SJCRH30 (cell line): ENCODE measurements around the gene FGF9. TPM values are rescaled to one million over a fixed set of nuclear protein-coding genes. Genes with fewer than 3 reads are reported as not detected.
A peak's percentile ranks its signal among the peaks of the same experiment; 100 is the strongest.

Experiments
- DNase-seq, 2 experiments: peaks; one replicate each; pipeline ENCODE4 v3.0.0-alpha.2; 2015 to 2020
- H3K27ac ChIP-seq: fragments of 250-450 bp; sonication (Bioruptor Pico); 2 replicates; pipeline ENCODE4 v1.5.1; 2020; ENCODE audit warnings: mild to moderate bottlenecking, moderate library complexity
- H3K27me3 ChIP-seq: fragments of 250-450 bp; sonication (Bioruptor Pico); 2 replicates; pipeline ENCODE4 v1.5.1; 2020; ENCODE audit warnings: mild to moderate bottlenecking, moderate library complexity
- H3K36me3 ChIP-seq: fragments of 250-450 bp; sonication (Bioruptor Pico); 2 replicates; pipeline ENCODE4 v1.5.1; 2020; ENCODE audit warnings: mild to moderate bottlenecking, moderate library complexity
- H3K4me1 ChIP-seq: fragments of 250-450 bp; sonication (Bioruptor Pico); 2 replicates; pipeline ENCODE4 v1.5.1; 2020; ENCODE audit warnings: mild to moderate bottlenecking, moderate library complexity
- H3K4me3 ChIP-seq: fragments of 250-450 bp; sonication (Bioruptor Pico); 2 replicates; pipeline ENCODE4 v1.5.1; 2020; ENCODE audit warnings: mild to moderate bottlenecking, moderate library complexity
- H3K9me3 ChIP-seq: fragments of 250-450 bp; sonication (Bioruptor Pico); replicated peaks from 2 replicates; pipeline ENCODE4 v1.5.1; 2020; ENCODE audit warnings: mild to moderate bottlenecking, moderate library complexity
- total RNA-seq: library from RNA; depleted of rRNA; stranded (reverse); fragments of >200 nt; shearing (Covaris generic); gene quantifications from 2 replicates; pipeline ENCODE4 v1.2.3, GENCODE V29; 2014

The FGF9 gene
- total RNA-seq, 1 experiment from 2014 or later: 0.04 TPM

DNA sequence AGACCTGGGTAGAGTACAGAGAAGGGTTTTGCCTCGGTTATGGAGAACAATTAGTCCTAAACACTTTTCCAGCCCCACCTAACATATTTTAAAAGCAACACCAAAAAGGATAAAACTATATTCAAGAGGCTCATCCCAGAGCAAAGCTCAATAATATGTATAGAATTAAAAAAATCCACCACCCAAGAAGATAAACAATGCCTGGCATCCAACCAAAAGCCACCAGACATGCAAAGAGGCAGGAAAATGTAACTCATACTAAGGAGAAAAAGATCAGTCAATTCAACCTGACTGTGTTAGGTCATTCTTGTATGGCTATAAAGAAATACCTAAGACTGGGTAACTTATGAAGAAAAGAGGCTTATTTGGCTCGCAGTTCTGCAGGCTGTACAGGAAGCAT, 39.3 kb downstream of the FGF9 start:
- no peaks in the 10 kb centered on the region for H3K27me3 ChIP-seq
- H3K36me3 ChIP-seq: no peaks in the 10 kb centered on the region
- H3K4me3 ChIP-seq: no peak overlapping the region
- no peak overlapping the region for H3K27ac ChIP-seq
- DNase-seq: no peak
- no peaks in the 10 kb centered on the region for H3K4me1 ChIP-seq
- H3K9me3 ChIP-seq: no peaks in the 10 kb centered on the region

DNA sequence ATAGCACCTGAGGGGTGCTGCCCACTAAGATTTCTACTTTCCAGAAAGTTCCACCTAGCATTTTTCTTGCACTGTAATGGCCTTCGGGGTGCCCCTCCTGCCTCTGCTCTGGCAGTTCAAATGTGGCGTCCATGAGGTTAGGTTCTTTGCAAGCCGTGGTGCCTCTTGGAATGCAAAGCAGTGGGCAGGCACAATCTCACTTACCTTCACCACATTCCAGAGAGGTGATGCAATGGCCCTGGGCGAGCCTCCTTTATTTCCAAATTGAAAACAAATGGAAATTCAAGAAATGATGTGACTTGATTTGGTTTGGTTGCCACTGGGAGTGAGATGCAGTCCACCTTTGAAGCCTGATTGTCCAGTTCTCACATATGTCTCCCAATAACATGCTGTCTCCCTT, 46.9 kb downstream of the FGF9 start:
- H3K27me3 ChIP-seq: no peaks in the 10 kb centered on the region; the same call in none of the 2 replicates
- no peaks in the 10 kb centered on the region for H3K36me3 ChIP-seq
- DNase-seq: no peak
- H3K4me1 ChIP-seq: no peaks in the 10 kb centered on the region; the same call in 1 of the 2 replicates
- H3K27ac ChIP-seq: no peak overlapping the region
- no peak overlapping the region for H3K4me3 ChIP-seq
- H3K9me3 ChIP-seq: no peaks in the 10 kb centered on the region

DNA sequence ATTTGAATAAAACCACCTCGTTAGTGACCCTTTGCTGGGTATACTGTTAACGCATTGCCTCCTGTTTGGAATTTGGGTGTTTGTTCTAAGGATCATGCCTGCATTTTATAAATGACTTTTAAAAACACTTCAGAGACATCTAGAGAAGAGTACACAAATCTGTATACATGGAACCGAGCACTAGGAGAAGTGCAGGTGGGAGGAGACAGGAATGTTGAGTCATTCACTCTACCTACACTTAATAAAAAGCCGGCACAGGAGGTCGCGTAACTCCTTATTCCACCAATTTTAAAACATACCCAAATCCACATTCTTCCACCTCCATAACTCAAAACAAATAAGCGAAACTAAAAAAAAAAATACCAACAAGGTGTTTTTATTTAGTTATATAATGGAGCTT, 48.6 kb downstream of the FGF9 start:
- Histone ChIP-seq H3K36me3 (no peaks in the 10 kb centered on the region), H3K9me3 (no peaks in the 10 kb centered on the region), H3K27ac (no peak overlapping the region), H3K27me3 (no peaks in the 10 kb centered on the region; the same call in none of the 2 replicates), H3K4me3 (no peak overlapping the region), H3K4me1 (no peaks in the 10 kb centered on the region; the same call in 1 of the 2 replicates)
- no peak for DNase-seq

DNA sequence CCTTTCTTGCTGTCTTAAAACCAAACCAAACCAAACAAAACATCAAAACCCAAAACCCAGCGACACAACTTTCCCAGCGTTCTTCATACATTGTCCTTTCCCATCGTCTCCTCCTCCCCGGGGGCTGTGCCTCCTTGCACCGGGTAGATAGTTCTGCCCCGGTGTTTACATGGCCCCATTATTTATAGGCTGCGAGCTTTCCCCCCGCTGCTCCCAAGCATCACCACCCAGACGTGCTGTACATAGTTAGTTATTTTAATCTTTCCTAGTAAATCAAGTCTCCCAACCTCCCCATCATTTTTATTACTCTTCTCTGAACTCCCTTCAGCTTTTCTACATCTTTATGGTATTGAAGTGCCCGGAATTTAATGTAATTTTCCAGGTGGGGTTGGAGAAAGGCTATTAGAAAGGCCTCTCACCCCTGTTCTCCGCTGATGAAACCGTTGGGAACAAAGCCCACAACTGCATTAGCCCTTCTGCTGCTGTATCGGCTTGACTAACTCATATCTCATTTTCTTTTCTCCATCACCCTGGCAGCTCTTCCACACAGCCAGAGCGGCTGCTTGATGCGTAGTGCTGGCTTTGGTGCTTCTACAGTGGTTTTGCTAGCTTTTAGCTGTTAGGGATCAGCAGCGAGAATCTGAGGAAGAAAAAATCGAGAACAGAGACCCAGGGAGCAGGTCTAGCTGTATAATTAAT, 53.1 kb downstream of the FGF9 start:
- H3K27me3 ChIP-seq: no peaks in the 10 kb centered on the region; the same call in none of the 2 replicates
- no peaks in the 10 kb centered on the region for H3K36me3 ChIP-seq
- no peak overlapping the region for H3K4me3 ChIP-seq
- no peak for DNase-seq
- H3K4me1 ChIP-seq: no peaks in the 10 kb centered on the region
- 0 out of 2 replicates have a peak, but pooled peaks cover 2% of the 10 kb centered on the region for H3K9me3 ChIP-seq
- no peak overlapping the region for H3K27ac ChIP-seq

DNA sequence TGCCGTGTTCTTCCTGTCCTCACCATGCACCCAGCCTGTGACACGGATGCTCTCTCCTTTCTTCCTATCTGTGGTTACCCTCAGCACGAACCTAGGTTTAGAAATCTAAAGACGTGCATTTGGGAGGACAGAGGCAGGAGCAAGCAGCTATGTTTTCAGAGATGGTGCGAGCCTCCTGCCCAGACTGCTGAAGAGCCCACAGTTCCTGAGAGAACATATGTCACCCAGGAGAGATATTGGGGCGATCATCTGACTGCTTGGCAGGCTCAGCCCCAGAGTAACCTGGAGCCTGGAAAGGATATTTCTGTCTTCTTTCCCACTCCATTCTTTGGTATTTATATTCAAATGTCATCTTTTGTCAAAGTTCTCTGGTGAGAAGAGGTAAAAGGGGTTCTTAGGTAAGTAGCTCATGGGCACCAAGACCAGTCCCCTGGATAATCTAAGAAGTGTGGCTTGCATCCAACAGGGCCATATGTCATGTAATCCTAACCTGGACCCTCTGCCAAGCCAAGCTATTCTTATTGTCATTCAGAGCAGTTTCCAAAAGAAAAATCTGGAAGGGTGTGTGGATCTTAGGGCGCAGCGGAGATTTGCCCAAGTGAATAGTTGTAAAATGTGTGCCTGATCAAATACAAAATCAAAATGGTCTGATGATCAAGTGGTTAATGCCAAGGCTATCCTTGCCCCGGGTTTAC, 59.5 kb downstream of the FGF9 start:
- H3K4me1 ChIP-seq: no peaks in the 10 kb centered on the region
- 0 out of 2 replicates have a peak, but pooled peaks cover 7% of the 10 kb centered on the region for H3K9me3 ChIP-seq
- no peaks in the 10 kb centered on the region; the same call in 1 of the 2 replicates for H3K27me3 ChIP-seq
- H3K27ac ChIP-seq: no peak overlapping the region
- DNase-seq: no peak
- no peak overlapping the region for H3K4me3 ChIP-seq
- H3K36me3 ChIP-seq: no peaks in the 10 kb centered on the region

DNA sequence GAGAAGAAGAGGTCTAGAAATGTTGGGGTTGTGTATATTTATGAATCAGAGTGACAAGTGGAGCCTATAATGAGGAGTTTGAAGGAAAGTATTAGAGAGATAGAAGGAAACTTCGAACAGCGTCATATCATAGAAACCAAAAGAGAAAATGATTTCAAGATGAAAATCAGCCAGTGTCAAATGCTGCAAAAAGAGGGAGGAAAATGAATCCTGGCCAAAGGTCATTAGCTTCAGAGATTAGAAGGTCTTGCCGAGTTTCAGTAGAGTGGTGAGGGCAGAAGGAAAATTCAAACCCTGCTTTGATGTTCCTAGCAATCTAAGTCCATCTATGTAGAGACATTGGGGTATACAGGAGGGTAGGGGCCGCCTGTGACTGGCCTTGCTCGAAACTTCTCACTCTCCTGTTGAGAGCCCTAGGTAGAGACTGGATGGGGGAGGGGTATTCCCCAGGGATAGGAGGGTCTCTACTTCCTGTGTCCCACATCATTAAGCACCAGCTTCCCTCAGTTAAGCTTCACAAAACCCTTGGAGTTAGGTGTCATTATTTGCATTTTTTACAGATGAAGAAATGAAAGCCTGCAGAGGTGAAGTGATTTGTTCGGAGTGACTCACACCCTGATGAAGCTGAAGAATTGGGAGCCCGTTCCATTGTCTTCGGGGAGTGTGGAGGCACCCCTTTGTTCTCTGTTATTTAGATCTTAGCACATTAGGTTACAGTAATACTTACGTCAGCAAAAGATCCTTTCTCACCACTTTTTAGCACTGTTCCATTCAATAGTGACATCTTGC, 62.8 kb downstream of the FGF9 start:
- Histone ChIP-seq H3K4me1 (peaks cover 6% of the 10 kb centered on the region), H3K27me3 (no peaks in the 10 kb centered on the region)
- DNase-seq: no peak

DNA sequence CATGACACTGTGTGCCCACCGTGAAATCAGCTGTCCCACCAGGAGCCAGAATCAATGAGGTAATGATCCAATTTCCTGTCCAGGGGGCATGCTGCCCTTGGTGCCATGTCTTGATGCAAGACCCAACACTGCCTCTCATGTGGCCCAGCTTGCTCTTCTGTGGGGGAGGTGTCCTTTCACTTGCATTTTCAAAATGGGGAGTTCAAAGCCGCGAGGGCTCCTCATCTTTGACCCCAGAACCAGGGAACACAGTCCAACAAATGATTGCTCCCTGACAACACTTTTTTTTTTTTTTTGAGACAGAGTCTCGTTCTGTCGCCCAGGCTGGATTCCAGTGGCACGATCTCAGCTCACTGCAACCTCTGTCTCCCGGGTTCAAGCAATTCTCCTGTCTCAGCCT, 64.1 kb downstream of the FGF9 start:
- H3K4me3 ChIP-seq: no peak overlapping the region
- H3K27me3 ChIP-seq: no peaks in the 10 kb centered on the region
- no peak for DNase-seq
- H3K4me1 ChIP-seq: peaks cover 16% of the 10 kb centered on the region
- 0 out of 2 replicates have a peak, but pooled peaks cover 5% of the 10 kb centered on the region for H3K9me3 ChIP-seq
- no peak overlapping the region for H3K27ac ChIP-seq
- H3K36me3 ChIP-seq: no peaks in the 10 kb centered on the region

More for the DNA sequence above, 62.8 kb downstream of the FGF9 start:
- Histone ChIP-seq H3K27ac (no peak overlapping the region), H3K9me3 (0 out of 2 replicates have a peak, but pooled peaks cover 5% of the 10 kb centered on the region), H3K36me3 (no peaks in the 10 kb centered on the region), H3K4me3 (no peak overlapping the region)

DNA sequence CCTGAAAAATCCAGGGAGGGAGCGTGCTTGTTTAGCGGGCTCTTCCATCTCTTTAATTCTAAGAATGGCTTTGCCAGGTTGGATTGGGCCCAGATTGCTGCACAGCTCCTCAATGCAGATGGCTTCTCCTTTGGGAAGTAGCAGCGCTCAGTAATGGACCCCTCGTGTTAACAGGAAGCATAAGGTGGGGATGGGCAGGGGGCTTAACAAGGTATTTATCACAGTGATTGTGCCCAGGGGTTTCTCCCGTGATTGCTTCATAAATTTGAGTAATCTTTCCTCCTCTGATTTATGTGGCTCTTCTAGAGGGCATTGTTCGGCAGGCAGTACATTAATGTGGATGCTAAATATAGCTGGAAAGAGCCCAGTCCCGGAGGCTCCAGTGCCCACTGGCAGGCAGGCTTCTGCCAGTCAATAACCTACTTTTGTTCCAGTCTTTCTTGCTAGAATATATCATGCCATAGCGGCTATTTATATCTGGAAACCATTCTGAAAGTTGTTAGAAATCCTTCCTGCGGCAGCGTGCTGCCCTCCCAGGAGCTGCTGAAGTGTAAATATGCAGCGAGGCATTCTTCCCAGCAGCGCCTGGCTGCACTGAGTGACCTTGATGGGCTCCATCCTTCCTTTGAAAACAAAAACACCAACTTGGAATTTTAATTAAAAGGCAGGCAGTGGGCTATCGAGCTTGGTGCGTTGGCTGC, 65.0 kb downstream of the FGF9 start:
- H3K4me1 ChIP-seq: peaks cover 16% of the 10 kb centered on the region
- no peak overlapping the region for H3K27ac ChIP-seq
- H3K27me3 ChIP-seq: no peaks in the 10 kb centered on the region
- H3K4me3 ChIP-seq: no peak overlapping the region
- 0 out of 2 replicates have a peak, but pooled peaks cover 5% of the 10 kb centered on the region for H3K9me3 ChIP-seq
- no peak for DNase-seq
- H3K36me3 ChIP-seq: no peaks in the 10 kb centered on the region

DNA sequence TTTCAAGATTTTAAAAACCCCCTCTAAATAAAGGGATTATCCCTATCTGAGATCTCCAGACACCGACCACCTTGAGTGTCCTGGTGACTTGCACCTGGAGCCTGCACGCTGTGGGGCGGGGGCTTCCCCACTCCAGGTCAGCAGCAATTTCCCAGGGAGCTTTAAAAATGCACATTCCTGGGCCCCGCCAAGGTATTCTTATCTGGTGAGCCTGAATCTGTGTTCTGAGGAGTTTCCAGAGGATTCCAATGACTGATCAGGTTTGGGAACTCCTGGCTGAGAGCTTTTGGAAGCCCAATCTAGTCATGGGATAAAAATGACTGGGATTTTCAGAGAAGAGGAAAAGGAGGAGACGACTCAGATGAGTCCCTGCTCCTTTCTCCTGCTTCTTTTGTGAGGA, 66.1 kb downstream of the FGF9 start:
- no peak for DNase-seq
- H3K27me3 ChIP-seq: no peaks in the 10 kb centered on the region
- no peaks in the 10 kb centered on the region for H3K36me3 ChIP-seq
- peaks cover 16% of the 10 kb centered on the region for H3K4me1 ChIP-seq
- 0 out of 2 replicates have a peak, but pooled peaks cover 5% of the 10 kb centered on the region for H3K9me3 ChIP-seq
- H3K27ac ChIP-seq: no peak overlapping the region
- H3K4me3 ChIP-seq: no peak overlapping the region

DNA sequence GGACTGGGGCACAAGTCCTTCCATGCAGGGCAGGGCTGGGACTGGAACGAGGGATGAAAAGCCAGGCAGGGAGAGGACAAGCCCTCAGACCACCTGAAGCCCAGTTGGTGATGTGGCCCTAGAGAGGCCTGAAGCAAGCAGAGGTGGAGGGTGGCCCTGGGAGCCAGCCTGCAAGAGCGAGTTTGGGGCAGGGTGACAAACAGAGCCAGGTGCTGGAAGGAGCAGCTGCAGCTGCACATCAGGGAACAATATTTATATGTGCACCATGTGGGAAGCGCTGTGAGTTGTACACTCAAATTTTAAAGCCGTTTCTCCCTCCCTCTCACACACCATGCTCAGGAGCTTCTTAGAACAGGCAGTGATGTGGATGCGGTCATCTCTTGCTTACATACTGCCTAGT, 67.8 kb downstream of the FGF9 start:
- H3K9me3 ChIP-seq: no peaks in the 10 kb centered on the region

DNA sequence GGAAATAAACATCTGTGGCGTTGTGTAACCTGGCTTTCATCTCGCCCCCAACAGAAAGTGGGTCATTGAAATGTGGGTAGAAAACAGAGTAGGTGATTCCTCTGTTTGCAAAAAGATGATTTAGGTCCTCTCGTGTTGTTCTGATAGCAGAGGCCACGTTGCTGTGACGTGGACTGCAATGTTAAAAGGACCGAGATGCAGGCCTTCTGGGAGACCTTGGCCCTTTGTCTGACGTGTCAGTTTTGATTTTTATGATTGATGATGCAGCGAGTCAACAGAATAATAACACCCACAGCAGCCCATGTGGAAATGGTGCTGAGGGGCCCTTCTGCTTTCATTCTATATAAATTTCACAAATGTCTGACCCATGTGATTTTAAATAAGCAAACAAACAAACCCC, 68.9 kb downstream of the FGF9 start:
- Histone ChIP-seq H3K27me3 (no peaks in the 10 kb centered on the region), H3K4me1 (peaks cover 16% of the 10 kb centered on the region), H3K27ac (no peak overlapping the region), H3K36me3 (no peaks in the 10 kb centered on the region), H3K4me3 (no peak overlapping the region), H3K9me3 (no peaks in the 10 kb centered on the region)
- no peak for DNase-seq

More for the DNA sequence above, 67.8 kb downstream of the FGF9 start:
- Histone ChIP-seq H3K36me3 (no peaks in the 10 kb centered on the region), H3K27ac (peak overlapping the region; percentile 30), H3K4me3 (peak overlapping the region; percentile 16), H3K27me3 (no peaks in the 10 kb centered on the region), H3K4me1 (peaks cover 16% of the 10 kb centered on the region)
- peak; percentile 88 to 94 for DNase-seq

DNA sequence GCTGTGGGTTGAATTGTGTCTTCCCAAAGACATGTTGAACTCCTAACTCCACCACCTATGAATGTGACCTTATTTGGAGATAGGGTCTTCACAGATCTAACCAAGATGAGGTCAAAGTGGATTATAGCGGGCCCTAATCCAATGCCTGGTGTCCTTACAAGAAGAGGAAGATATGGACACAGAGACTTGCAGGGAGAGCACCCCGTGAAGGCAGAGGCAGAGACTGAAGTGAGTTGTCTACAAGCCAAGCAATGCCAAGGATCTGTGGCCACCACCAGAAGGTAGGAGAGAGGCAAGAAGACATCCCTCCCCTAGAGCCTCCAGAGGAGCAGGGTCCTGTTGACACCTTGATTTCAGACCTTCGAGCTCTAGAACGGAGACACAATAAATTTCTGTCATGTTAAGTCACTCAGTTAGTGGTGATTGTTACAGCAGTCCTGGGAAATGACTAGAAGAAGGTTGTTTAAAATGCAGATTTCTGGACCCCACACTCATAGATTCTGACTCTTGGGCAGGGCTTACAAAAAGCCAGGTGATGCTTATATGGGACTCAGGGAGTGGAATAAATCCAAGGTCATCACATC, 70.6 kb downstream of the FGF9 start:
- no peak overlapping the region for H3K27ac ChIP-seq
- no peaks in the 10 kb centered on the region for H3K9me3 ChIP-seq
- no peak overlapping the region for H3K4me3 ChIP-seq
- no peaks in the 10 kb centered on the region for H3K27me3 ChIP-seq
- H3K36me3 ChIP-seq: no peaks in the 10 kb centered on the region
- H3K4me1 ChIP-seq: peaks cover 16% of the 10 kb centered on the region
- no peak for DNase-seq

DNA sequence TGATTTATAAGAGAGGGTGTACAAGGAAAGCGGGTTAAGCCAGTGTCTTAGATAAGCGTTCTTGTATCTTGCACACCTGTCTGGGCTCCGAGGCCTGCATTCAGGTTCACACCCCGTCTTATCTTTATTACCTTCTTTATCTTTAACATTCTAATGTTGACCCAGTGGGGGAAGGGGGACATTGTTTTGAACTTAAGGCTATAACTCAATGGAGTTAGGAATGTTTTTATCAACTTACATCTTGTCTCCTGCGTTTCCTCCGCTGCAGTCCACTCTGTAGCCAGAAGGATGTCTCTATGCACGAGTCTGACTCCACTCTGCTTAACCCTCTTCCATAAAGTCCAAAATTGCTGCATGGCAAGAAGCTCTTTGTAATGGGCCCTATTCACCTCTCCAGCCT, 71.2 kb downstream of the FGF9 start:
- H3K36me3 ChIP-seq: no peaks in the 10 kb centered on the region
- peaks cover 16% of the 10 kb centered on the region for H3K4me1 ChIP-seq
- H3K9me3 ChIP-seq: no peaks in the 10 kb centered on the region
- no peak for DNase-seq
- H3K27ac ChIP-seq: no peak overlapping the region
- no peak overlapping the region for H3K4me3 ChIP-seq
- H3K27me3 ChIP-seq: no peaks in the 10 kb centered on the region

DNA sequence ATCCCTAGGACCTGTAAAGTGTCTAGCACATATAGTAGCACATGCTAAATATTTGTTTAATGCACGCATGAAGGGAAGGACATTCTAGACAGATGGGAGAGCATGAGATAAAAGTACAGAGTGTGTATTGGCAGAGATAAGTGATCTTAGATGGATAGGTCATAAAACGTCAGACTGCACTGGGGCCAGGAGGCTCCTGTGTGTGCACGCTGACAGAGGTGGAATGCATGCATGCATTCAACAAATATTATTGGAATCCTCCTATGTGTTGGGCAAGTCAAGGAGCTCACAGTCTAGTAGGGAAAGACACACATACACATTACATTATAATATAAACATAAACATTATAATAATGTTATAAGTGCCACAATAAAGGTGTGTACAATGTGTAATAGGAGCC, 73.3 kb downstream of the FGF9 start:
- Histone ChIP-seq H3K27me3 (no peaks in the 10 kb centered on the region), H3K9me3 (no peaks in the 10 kb centered on the region), H3K27ac (no peak overlapping the region), H3K4me3 (no peak overlapping the region), H3K4me1 (peaks cover 7% of the 10 kb centered on the region), H3K36me3 (no peaks in the 10 kb centered on the region)
- DNase-seq: no peak
